A549 (cell line): Measurements from ENCODE around the gene NXPH3.

ENCODE experiments used
- CBX8 ChIP-seq: fragments of 200-600 bp; sonication (generic); IDR thresholded peaks from 2 replicates; pipeline ENCODE4 v1.6.1; 2016
- CEBPB ChIP-seq, 2 experiments: fragments of >200 bp in 1 of 2; sonication (Bioruptor Twin) in 1 of 2; formaldehyde crosslinking in 1 of 2; IDR thresholded peaks; 2 replicates each; pipeline ENCODE4 v1.6.1; 2012 to 2016
- EP300 ChIP-seq, 2 experiments: fragments of >200 bp; sonication (Bioruptor Twin); formaldehyde crosslinking; IDR thresholded peaks; 2 replicates in 1 of 2; 3 replicates in 1 of 2; pipeline ENCODE4 v1.6.1; 2016 to 2017
- MAFK ChIP-seq: fragments of 450-650 bp; IDR thresholded peaks from 2 replicates; pipeline ENCODE4 v1.6.1; 2014; ENCODE audit not compliant: partially characterized antibody
- MAZ ChIP-seq: fragments of 150-350 bp; IDR thresholded peaks from 2 replicates; pipeline ENCODE4 v1.6.1; 2014; ENCODE audit warnings: antibody characterized with exemption, low read depth, low read length, borderline replicate concordance
- POLR2A ChIP-seq: IDR thresholded peaks from 2 replicates; pipeline ENCODE4 v1.6.1; 2012; ENCODE audit warnings: mild to moderate bottlenecking, low read length
- RFX5 ChIP-seq: fragments of 450-650 bp; IDR thresholded peaks from 2 replicates; pipeline ENCODE4 v1.7.1; 2014; ENCODE audit warnings: antibody characterized with exemption, mild to moderate bottlenecking, moderate library complexity
- ZFP36 ChIP-seq: fragments of 450-650 bp; IDR thresholded peaks from 2 replicates; pipeline ENCODE4 v1.6.1; 2014; ENCODE audit warnings: borderline replicate concordance; ENCODE audit not compliant: partially characterized antibody
- ZNF302 ChIP-seq: fragments of 250-450 bp; sonication (Bioruptor Pico); IDR thresholded peaks from 2 replicates; pipeline ENCODE4 v1.9.0; 2021; ENCODE audit warnings: inconsistent platforms, mild to moderate bottlenecking, moderate library complexity
- TF ChIP-seq, protein P1 (sequence below): fragments of 450-650 bp; IDR thresholded peaks from 2 replicates; pipeline ENCODE4 v1.6.1; 2014; ENCODE audit warnings: antibody characterized with exemption
- TF ChIP-seq, protein P2 (sequence below): fragments of 250-450 bp; sonication (Bioruptor Pico); IDR thresholded peaks from 2 replicates; pipeline ENCODE4 v1.5.0; 2021; ENCODE audit warnings: mild to moderate bottlenecking, moderate library complexity, borderline replicate concordance
- TF ChIP-seq, protein P3 (sequence below): fragments of 200-600 bp; sonication (generic); IDR thresholded peaks from 2 replicates; pipeline ENCODE4 v1.6.1; 2016; ENCODE audit warnings: antibody characterized with exemption, mild to moderate bottlenecking, moderate library complexity
- TF ChIP-seq, protein P4 (sequence below): fragments of >200 bp; sonication (Bioruptor Twin); formaldehyde crosslinking; IDR thresholded peaks from 3 replicates; pipeline ENCODE4 v1.5.1; 2016

DNA sequence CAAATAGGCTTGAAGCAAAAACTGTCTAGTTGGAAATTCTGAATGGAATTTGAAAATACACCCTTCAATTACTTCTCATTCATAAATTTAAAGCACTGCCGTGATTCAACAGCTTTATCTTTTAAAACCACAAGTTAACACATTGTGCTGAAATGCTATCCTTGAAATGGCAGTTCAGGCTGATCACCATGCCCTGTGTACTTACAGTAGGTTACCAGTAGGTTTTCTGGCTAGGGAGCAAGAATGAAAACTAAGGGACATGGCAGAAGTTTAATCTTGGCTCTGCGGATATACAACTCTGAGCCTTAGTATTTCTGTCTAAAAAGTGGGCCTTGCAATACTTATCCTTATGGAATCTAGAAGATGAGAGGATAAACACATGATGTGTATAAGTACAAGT lies 28.0 kb downstream of the NXPH3 start:
- TF ChIP-seq, protein P1, sequence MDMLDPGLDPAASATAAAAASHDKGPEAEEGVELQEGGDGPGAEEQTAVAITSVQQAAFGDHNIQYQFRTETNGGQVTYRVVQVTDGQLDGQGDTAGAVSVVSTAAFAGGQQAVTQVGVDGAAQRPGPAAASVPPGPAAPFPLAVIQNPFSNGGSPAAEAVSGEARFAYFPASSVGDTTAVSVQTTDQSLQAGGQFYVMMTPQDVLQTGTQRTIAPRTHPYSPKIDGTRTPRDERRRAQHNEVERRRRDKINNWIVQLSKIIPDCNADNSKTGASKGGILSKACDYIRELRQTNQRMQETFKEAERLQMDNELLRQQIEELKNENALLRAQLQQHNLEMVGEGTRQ: no peak
- TF ChIP-seq, protein P2, sequence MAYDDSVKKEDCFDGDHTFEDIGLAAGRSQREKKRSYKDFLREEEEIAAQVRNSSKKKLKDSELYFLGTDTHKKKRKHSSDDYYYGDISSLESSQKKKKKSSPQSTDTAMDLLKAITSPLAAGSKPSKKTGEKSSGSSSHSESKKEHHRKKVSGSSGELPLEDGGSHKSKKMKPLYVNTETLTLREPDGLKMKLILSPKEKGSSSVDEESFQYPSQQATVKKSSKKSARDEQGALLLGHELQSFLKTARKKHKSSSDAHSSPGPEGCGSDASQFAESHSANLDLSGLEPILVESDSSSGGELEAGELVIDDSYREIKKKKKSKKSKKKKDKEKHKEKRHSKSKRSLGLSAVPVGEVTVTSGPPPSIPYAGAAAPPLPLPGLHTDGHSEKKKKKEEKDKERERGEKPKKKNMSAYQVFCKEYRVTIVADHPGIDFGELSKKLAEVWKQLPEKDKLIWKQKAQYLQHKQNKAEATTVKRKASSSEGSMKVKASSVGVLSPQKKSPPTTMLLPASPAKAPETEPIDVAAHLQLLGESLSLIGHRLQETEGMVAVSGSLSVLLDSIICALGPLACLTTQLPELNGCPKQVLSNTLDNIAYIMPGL (CRISPR knock-in tag): no peak
- TF ChIP-seq EP300 (IDR thresholded peaks at IDR 0.05): no peak
- TF ChIP-seq CEBPB (IDR thresholded peaks at IDR 0.05): no peak
- no peak for TF ChIP-seq CBX8
- TF ChIP-seq ZNF302 (CRISPR knock-in tag): no peak
- no peak for TF ChIP-seq RFX5
- TF ChIP-seq, protein P3, sequence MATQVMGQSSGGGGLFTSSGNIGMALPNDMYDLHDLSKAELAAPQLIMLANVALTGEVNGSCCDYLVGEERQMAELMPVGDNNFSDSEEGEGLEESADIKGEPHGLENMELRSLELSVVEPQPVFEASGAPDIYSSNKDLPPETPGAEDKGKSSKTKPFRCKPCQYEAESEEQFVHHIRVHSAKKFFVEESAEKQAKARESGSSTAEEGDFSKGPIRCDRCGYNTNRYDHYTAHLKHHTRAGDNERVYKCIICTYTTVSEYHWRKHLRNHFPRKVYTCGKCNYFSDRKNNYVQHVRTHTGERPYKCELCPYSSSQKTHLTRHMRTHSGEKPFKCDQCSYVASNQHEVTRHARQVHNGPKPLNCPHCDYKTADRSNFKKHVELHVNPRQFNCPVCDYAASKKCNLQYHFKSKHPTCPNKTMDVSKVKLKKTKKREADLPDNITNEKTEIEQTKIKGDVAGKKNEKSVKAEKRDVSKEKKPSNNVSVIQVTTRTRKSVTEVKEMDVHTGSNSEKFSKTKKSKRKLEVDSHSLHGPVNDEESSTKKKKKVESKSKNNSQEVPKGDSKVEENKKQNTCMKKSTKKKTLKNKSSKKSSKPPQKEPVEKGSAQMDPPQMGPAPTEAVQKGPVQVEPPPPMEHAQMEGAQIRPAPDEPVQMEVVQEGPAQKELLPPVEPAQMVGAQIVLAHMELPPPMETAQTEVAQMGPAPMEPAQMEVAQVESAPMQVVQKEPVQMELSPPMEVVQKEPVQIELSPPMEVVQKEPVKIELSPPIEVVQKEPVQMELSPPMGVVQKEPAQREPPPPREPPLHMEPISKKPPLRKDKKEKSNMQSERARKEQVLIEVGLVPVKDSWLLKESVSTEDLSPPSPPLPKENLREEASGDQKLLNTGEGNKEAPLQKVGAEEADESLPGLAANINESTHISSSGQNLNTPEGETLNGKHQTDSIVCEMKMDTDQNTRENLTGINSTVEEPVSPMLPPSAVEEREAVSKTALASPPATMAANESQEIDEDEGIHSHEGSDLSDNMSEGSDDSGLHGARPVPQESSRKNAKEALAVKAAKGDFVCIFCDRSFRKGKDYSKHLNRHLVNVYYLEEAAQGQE: no peak
- no peak for TF ChIP-seq ZFP36
- no peak for TF ChIP-seq MAFK
- TF ChIP-seq POLR2A: no peak
- TF ChIP-seq, protein P4, sequence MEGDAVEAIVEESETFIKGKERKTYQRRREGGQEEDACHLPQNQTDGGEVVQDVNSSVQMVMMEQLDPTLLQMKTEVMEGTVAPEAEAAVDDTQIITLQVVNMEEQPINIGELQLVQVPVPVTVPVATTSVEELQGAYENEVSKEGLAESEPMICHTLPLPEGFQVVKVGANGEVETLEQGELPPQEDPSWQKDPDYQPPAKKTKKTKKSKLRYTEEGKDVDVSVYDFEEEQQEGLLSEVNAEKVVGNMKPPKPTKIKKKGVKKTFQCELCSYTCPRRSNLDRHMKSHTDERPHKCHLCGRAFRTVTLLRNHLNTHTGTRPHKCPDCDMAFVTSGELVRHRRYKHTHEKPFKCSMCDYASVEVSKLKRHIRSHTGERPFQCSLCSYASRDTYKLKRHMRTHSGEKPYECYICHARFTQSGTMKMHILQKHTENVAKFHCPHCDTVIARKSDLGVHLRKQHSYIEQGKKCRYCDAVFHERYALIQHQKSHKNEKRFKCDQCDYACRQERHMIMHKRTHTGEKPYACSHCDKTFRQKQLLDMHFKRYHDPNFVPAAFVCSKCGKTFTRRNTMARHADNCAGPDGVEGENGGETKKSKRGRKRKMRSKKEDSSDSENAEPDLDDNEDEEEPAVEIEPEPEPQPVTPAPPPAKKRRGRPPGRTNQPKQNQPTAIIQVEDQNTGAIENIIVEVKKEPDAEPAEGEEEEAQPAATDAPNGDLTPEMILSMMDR: no peak
- TF ChIP-seq MAZ: no peak
